HepG2 (cell line): ENCODE measurements around the gene F12. TPM values are rescaled to one million over a fixed set of nuclear protein-coding genes. Genes with fewer than 3 reads are reported as not detected.

Source experiments
- FOXK2 ChIP-seq: fragments of 450-650 bp; IDR thresholded peaks from 2 replicates; pipeline ENCODE4 v1.6.1; 2016
- KDM1A ChIP-seq: IDR thresholded peaks from 2 replicates; pipeline ENCODE4 v1.6.1; 2016; ENCODE audit warnings: missing compliant biosample characterization
- KMT2B ChIP-seq: IDR thresholded peaks from 2 replicates; pipeline ENCODE4 v1.6.1; 2016; ENCODE audit warnings: missing genetic modification reagents, missing compliant biosample characterization
- NR2F6 ChIP-seq, 2 experiments: IDR thresholded peaks; 2 replicates each; pipeline ENCODE4 v1.6.1; 2016; ENCODE audit warnings: antibody characterized with exemption in 1 of 2, mild to moderate bottlenecking in 1 of 2
- RBFOX2 ChIP-seq: fragments of 200-400 bp; formaldehyde crosslinking; IDR thresholded peaks from 2 replicates; pipeline ENCODE4 v1.6.1; 2017; ENCODE audit warnings: low read depth, mild to moderate bottlenecking, low read length
- RORA ChIP-seq: sonication (generic); formaldehyde crosslinking; IDR thresholded peaks from 2 replicates; pipeline ENCODE4 v1.5.0; 2020; ENCODE audit warnings: mild to moderate bottlenecking, missing genetic modification reagents, moderate library complexity
- SAFB2 ChIP-seq: sonication (generic); formaldehyde crosslinking; IDR thresholded peaks from 2 replicates; pipeline ENCODE4 v1.5.1; 2020; ENCODE audit warnings: missing genetic modification reagents, low read depth, mild to moderate bottlenecking, borderline replicate concordance
- SNAPC2 ChIP-seq: sonication (generic); formaldehyde crosslinking; IDR thresholded peaks from 2 replicates; pipeline ENCODE4 v1.8.1; 2022; ENCODE audit warnings: mild to moderate bottlenecking, missing genetic modification reagents
- TBP ChIP-seq: sonication (generic); formaldehyde crosslinking; IDR thresholded peaks from 2 replicates; pipeline ENCODE4 v1.5.0; 2020; ENCODE audit warnings: missing genetic modification reagents
- ZFP36L2 ChIP-seq: sonication (generic); formaldehyde crosslinking; IDR thresholded peaks from 2 replicates; pipeline ENCODE4 v1.4.0; 2020; ENCODE audit warnings: missing genetic modification reagents
- ZKSCAN5 ChIP-seq: sonication (generic); formaldehyde crosslinking; IDR thresholded peaks from 2 replicates; pipeline ENCODE4 v1.5.1; 2020; ENCODE audit warnings: mild to moderate bottlenecking, missing genetic modification reagents
- ZNF331 ChIP-seq: sonication (generic); formaldehyde crosslinking; IDR thresholded peaks from 2 replicates; pipeline ENCODE4 v1.4.0; 2020; ENCODE audit warnings: missing genetic modification reagents
- ZNF430 ChIP-seq: sonication (generic); formaldehyde crosslinking; IDR thresholded peaks from 2 replicates; pipeline ENCODE4 v1.9.0; 2021; ENCODE audit warnings: mild to moderate bottlenecking, missing genetic modification reagents
- polyA plus RNA-seq, 8 experiments: library from polyadenylated mRNA; depleted of rRNA in 3 of 8; stranded (reverse) in 7 of 8; unstranded in 1 of 8; fragments of >200 nt; fragmentation: Illumina TruSeq in 4 of 8; extraction: Trizol in 4 of 8; gene quantifications; 2 replicates each; pipeline versions ENCODE4 v1.2.1 to v1.2.3, GENCODE V29; 2011 to 2016; ENCODE audit warnings: low read depth in 4 of 8, missing spikeins in 1 of 8, mixed read lengths in 1 of 8; ENCODE audit not compliant: insufficient read depth in 1 of 8
- total RNA-seq, 5 experiments: library from RNA; depleted of rRNA; stranded (reverse); fragments of >200 nt; fragmentation: Illumina TruSeq; extraction: Trizol; gene quantifications; 2 replicates each; pipeline ENCODE4 v1.2.3, GENCODE V29; 2016; ENCODE audit warnings: low read depth in 1 of 5
- TF ChIP-seq, protein P1 (sequence below): sonication (generic); formaldehyde crosslinking; IDR thresholded peaks from 2 replicates; pipeline ENCODE4 v1.5.0; 2020; ENCODE audit warnings: mild to moderate bottlenecking, missing genetic modification reagents, borderline replicate concordance
- TF ChIP-seq, protein P2 (sequence below): sonication (generic); formaldehyde crosslinking; IDR thresholded peaks from 2 replicates; pipeline ENCODE4 v1.5.0; 2020; ENCODE audit warnings: missing genetic modification reagents
- TF ChIP-seq, protein P3 (sequence below): sonication (generic); formaldehyde crosslinking; IDR thresholded peaks from 2 replicates; pipeline ENCODE4 v1.8.0; 2022; ENCODE audit warnings: mild to moderate bottlenecking, missing genetic modification reagents; ENCODE audit not compliant: insufficient replicate concordance
- TF ChIP-seq, protein P4 (sequence below): sonication (generic); formaldehyde crosslinking; conservative IDR thresholded peaks from 2 replicates; pipeline ENCODE4 v1.8.1; 2023; ENCODE audit warnings: missing genetic modification reagents
- TF ChIP-seq, protein P5 (sequence below): sonication (generic); formaldehyde crosslinking; IDR thresholded peaks from 2 replicates; pipeline ENCODE4 v1.4.0; 2020; ENCODE audit warnings: missing genetic modification reagents
- TF ChIP-seq, protein P6 (sequence below): sonication (generic); formaldehyde crosslinking; IDR thresholded peaks from 2 replicates; pipeline ENCODE4 v1.4.0; 2020; ENCODE audit warnings: missing genetic modification reagents, low read depth, mild to moderate bottlenecking, borderline replicate concordance

F12 gene
- total and polyA plus RNA-seq, 2 of the 13 experiments (the other 11 are each of a cell fraction or from before 2014, with no cell fraction given): 2.5 to 3.0 TPM

DNA sequence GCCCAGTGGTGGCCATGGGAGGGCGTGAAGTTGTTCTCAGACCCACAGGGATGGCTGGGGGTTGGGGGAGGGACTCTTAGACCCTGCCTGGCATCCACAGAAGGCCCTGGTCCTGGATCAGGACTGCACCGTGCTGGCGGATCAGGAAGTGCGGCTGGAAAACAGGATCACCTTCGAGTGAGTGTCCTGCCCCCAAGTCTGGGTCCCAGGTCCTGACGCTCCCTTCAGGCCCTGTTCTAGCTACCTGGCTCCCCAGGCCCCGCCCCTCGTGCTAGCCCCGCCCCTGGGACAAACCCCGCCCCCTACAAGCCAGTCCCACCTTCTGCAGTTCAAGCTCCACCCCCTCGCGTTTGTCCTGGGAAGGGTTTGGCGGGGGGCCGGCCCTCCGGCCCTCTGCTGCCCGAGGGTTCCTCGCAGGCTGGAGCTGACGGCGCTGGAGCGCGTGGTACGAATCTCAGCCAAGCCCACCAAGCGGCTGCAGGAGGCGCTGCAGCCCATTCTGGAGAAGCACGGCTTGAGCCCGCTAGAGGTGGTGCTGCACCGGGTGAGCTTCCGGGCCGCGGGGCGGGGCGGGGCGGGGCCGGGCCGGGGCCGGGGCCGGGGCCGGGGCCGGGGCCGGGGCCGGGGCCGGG lies 38.8 kb downstream of the F12 start (continued):
- TF ChIP-seq, protein P1, sequence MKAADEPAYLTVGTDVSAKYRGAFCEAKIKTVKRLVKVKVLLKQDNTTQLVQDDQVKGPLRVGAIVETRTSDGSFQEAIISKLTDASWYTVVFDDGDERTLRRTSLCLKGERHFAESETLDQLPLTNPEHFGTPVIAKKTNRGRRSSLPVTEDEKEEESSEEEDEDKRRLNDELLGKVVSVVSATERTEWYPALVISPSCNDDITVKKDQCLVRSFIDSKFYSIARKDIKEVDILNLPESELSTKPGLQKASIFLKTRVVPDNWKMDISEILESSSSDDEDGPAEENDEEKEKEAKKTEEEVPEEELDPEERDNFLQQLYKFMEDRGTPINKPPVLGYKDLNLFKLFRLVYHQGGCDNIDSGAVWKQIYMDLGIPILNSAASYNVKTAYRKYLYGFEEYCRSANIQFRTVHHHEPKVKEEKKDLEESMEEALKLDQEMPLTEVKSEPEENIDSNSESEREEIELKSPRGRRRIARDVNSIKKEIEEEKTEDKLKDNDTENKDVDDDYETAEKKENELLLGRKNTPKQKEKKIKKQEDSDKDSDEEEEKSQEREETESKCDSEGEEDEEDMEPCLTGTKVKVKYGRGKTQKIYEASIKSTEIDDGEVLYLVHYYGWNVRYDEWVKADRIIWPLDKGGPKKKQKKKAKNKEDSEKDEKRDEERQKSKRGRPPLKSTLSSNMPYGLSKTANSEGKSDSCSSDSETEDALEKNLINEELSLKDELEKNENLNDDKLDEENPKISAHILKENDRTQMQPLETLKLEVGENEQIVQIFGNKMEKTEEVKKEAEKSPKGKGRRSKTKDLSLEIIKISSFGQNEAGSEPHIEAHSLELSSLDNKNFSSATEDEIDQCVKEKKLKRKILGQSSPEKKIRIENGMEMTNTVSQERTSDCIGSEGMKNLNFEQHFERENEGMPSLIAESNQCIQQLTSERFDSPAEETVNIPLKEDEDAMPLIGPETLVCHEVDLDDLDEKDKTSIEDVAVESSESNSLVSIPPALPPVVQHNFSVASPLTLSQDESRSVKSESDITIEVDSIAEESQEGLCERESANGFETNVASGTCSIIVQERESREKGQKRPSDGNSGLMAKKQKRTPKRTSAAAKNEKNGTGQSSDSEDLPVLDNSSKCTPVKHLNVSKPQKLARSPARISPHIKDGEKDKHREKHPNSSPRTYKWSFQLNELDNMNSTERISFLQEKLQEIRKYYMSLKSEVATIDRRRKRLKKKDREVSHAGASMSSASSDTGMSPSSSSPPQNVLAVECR (CRISPR knock-in tag): peak; percentile 72; the same call in 1 of the 2 replicates
- no peak for TF ChIP-seq ZFP36L2 (CRISPR knock-in tag)
- TF ChIP-seq KDM1A (CRISPR knock-in tag): no peak
- TF ChIP-seq, protein P2, sequence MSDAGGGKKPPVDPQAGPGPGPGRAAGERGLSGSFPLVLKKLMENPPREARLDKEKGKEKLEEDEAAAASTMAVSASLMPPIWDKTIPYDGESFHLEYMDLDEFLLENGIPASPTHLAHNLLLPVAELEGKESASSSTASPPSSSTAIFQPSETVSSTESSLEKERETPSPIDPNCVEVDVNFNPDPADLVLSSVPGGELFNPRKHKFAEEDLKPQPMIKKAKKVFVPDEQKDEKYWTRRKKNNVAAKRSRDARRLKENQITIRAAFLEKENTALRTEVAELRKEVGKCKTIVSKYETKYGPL: no peak
- TF ChIP-seq RORA (CRISPR knock-in tag): no peak
- TF ChIP-seq FOXK2: no peak
- no peak for TF ChIP-seq TBP
- TF ChIP-seq, protein P3, sequence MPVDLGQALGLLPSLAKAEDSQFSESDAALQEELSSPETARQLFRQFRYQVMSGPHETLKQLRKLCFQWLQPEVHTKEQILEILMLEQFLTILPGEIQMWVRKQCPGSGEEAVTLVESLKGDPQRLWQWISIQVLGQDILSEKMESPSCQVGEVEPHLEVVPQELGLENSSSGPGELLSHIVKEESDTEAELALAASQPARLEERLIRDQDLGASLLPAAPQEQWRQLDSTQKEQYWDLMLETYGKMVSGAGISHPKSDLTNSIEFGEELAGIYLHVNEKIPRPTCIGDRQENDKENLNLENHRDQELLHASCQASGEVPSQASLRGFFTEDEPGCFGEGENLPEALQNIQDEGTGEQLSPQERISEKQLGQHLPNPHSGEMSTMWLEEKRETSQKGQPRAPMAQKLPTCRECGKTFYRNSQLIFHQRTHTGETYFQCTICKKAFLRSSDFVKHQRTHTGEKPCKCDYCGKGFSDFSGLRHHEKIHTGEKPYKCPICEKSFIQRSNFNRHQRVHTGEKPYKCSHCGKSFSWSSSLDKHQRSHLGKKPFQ (CRISPR knock-in tag): no peak
- 0 out of 2 replicates have a peak, but pooled peaks have one; percentile 28 for TF ChIP-seq ZNF430
- peak; percentile 57 for TF ChIP-seq RBFOX2
- no peak for TF ChIP-seq ZKSCAN5 (CRISPR knock-in tag)
- peak; percentile 39; the same call in 1 of the 2 replicates for TF ChIP-seq KMT2B
- TF ChIP-seq SAFB2 (CRISPR knock-in tag): no peak
- TF ChIP-seq NR2F6 (IDR thresholded peaks at IDR 0.05): no peak
- TF ChIP-seq NR2F6 (CRISPR knock-in tag; IDR thresholded peaks at IDR 0.05): peak; percentile 20; the same call in 1 of the 2 replicates
- TF ChIP-seq, protein P4, sequence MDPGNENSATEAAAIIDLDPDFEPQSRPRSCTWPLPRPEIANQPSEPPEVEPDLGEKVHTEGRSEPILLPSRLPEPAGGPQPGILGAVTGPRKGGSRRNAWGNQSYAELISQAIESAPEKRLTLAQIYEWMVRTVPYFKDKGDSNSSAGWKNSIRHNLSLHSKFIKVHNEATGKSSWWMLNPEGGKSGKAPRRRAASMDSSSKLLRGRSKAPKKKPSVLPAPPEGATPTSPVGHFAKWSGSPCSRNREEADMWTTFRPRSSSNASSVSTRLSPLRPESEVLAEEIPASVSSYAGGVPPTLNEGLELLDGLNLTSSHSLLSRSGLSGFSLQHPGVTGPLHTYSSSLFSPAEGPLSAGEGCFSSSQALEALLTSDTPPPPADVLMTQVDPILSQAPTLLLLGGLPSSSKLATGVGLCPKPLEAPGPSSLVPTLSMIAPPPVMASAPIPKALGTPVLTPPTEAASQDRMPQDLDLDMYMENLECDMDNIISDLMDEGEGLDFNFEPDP (CRISPR knock-in tag): no peak
- TF ChIP-seq SNAPC2 (CRISPR knock-in tag): no peak
- TF ChIP-seq, protein P5, sequence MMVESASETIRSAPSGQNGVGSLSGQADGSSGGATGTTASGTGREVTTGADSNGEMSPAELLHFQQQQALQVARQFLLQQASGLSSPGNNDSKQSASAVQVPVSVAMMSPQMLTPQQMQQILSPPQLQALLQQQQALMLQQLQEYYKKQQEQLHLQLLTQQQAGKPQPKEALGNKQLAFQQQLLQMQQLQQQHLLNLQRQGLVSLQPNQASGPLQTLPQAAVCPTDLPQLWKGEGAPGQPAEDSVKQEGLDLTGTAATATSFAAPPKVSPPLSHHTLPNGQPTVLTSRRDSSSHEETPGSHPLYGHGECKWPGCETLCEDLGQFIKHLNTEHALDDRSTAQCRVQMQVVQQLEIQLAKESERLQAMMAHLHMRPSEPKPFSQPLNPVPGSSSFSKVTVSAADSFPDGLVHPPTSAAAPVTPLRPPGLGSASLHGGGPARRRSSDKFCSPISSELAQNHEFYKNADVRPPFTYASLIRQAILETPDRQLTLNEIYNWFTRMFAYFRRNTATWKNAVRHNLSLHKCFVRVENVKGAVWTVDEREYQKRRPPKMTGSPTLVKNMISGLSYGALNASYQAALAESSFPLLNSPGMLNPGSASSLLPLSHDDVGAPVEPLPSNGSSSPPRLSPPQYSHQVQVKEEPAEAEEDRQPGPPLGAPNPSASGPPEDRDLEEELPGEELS: peak; percentile 60; the same call in 1 of the 2 replicates
- peak; percentile 79; the same call in 1 of the 2 replicates for TF ChIP-seq ZNF331 (CRISPR knock-in tag)
- TF ChIP-seq, protein P6, sequence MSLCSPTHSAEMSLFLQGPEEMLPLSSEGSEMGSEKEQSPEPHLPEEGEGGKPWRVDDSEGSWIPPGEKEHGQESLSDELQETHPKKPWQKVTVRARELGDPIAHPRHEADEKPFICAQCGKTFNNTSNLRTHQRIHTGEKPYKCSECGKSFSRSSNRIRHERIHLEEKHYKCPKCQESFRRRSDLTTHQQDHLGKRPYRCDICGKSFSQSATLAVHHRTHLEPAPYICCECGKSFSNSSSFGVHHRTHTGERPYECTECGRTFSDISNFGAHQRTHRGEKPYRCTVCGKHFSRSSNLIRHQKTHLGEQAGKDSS (CRISPR knock-in tag): peak; percentile 74; the same call in 1 of the 2 replicates
